H9 (cell line): ENCODE data around the gene GPX5. TPM values are rescaled to one million over a fixed set of nuclear protein-coding genes. Genes with fewer than 3 reads are reported as not detected.
A peak's percentile ranks its signal among the peaks of the same experiment; 100 is the strongest.

Experiments used
- DNase-seq: peaks from one replicate; pipeline ENCODE4 v3.0.0-alpha.2; 2017
- H2AFZ ChIP-seq: one replicate; pipeline ENCODE4 v1.6.1; 2013; ENCODE audit warnings: mild to moderate bottlenecking, low read length, control low read depth, moderate library complexity
- H2AK5ac ChIP-seq: 2 replicates; pipeline ENCODE4 v1.6.1; 2013; ENCODE audit warnings: low read length, control low read depth, mixed read lengths; ENCODE audit not compliant: insufficient read length
- H2BK120ac ChIP-seq: one replicate; pipeline ENCODE4 v1.6.1; 2013; ENCODE audit warnings: low read depth, mild to moderate bottlenecking, low read length, control low read depth, inconsistent platforms; ENCODE audit not compliant: poor library complexity, severe bottlenecking
- H2BK12ac ChIP-seq: 2 replicates; pipeline ENCODE4 v1.6.1; 2013; ENCODE audit warnings: low read length, control low read depth, mixed read lengths, low read depth; ENCODE audit not compliant: insufficient read length
- H2BK15ac ChIP-seq: 2 replicates; pipeline ENCODE4 v1.6.1; 2013; ENCODE audit warnings: low read depth, low read length, control low read depth
- H2BK20ac ChIP-seq: one replicate; pipeline ENCODE4 v1.6.1; 2013; ENCODE audit warnings: low read depth, mild to moderate bottlenecking, low read length, control low read depth, inconsistent platforms; ENCODE audit not compliant: poor library complexity, severe bottlenecking
- H2BK5ac ChIP-seq: 2 replicates; pipeline ENCODE4 v1.6.1; 2013; ENCODE audit warnings: low read length, control low read depth, mixed read lengths; ENCODE audit not compliant: insufficient read length
- H3K14ac ChIP-seq: 2 replicates; pipeline ENCODE4 v1.6.1; 2013; ENCODE audit warnings: low read length, control low read depth; ENCODE audit not compliant: insufficient read depth
- H3K18ac ChIP-seq: 2 replicates; pipeline ENCODE4 v1.6.1; 2013; ENCODE audit warnings: low read depth, mild to moderate bottlenecking, mixed read lengths, low read length, control low read depth; ENCODE audit not compliant: insufficient read length
- H3K23ac ChIP-seq: 2 replicates; pipeline ENCODE4 v1.6.1; 2013; ENCODE audit warnings: low read length, control low read depth, mixed read lengths, low read depth; ENCODE audit not compliant: insufficient read length
- H3K23me2 ChIP-seq: 2 replicates; pipeline ENCODE4 v1.6.1; 2013; ENCODE audit warnings: low read depth, mild to moderate bottlenecking, mixed read lengths, low read length, control low read depth; ENCODE audit not compliant: insufficient read length, poor library complexity, severe bottlenecking
- H3K27ac ChIP-seq: 2 replicates; pipeline ENCODE4 v1.5.1; 2013; ENCODE audit warnings: low read length, control low read depth, mixed read lengths, low read depth; ENCODE audit not compliant: insufficient read length
- H3K27me3 ChIP-seq: 2 replicates; pipeline ENCODE4 v1.6.1; 2013; ENCODE audit warnings: low read length, control low read depth, inconsistent platforms; ENCODE audit not compliant: insufficient read depth
- H3K4ac ChIP-seq: 2 replicates; pipeline ENCODE4 v1.6.1; 2013; ENCODE audit warnings: low read depth, mild to moderate bottlenecking, control low read depth, inconsistent platforms, low read length, moderate library complexity
- H3K4me1 ChIP-seq: 2 replicates; pipeline ENCODE4 v1.6.1; 2013; ENCODE audit warnings: low read length, control low read depth, inconsistent platforms; ENCODE audit not compliant: insufficient read depth
- H3K4me2 ChIP-seq: 2 replicates; pipeline ENCODE4 v1.6.1; 2013; ENCODE audit warnings: low read length, control low read depth, mixed read lengths; ENCODE audit not compliant: insufficient read length, insufficient read depth
- H3K56ac ChIP-seq: 2 replicates; pipeline ENCODE4 v1.6.1; 2013; ENCODE audit warnings: low read depth, mild to moderate bottlenecking, mixed read lengths, low read length, control low read depth; ENCODE audit not compliant: insufficient read length
- H3K79me1 ChIP-seq: 2 replicates; pipeline ENCODE4 v1.6.1; 2013; ENCODE audit warnings: low read depth, mild to moderate bottlenecking, moderate library complexity, low read length, control low read depth, inconsistent platforms; ENCODE audit not compliant: insufficient read depth, poor library complexity, severe bottlenecking
- H3K79me2 ChIP-seq: 2 replicates; pipeline ENCODE4 v1.6.1; 2013; ENCODE audit warnings: low read length, control low read depth, inconsistent platforms; ENCODE audit not compliant: insufficient read depth
- H3K9ac ChIP-seq: 2 replicates; pipeline ENCODE4 v1.6.1; 2013; ENCODE audit warnings: low read length, control low read depth, mixed read lengths; ENCODE audit not compliant: insufficient read length; ENCODE audit errors: extremely low read depth
- H3K9me3 ChIP-seq: one replicate; pipeline ENCODE4 v1.6.1; 2013; ENCODE audit warnings: low read depth, low read length, inconsistent platforms; ENCODE audit not compliant: control insufficient read depth
- H3T11ph ChIP-seq: one replicate; pipeline ENCODE4 v1.6.1; 2013; ENCODE audit warnings: mild to moderate bottlenecking, low read length, control low read depth, inconsistent platforms
- H4K20me1 ChIP-seq: one replicate; pipeline ENCODE4 v1.6.1; 2013; ENCODE audit not compliant: control insufficient read depth, insufficient read length, insufficient read depth
- H4K5ac ChIP-seq: 2 replicates; pipeline ENCODE4 v1.6.1; 2013; ENCODE audit warnings: low read depth, mild to moderate bottlenecking, mixed read lengths, low read length, control low read depth; ENCODE audit not compliant: insufficient read length
- H4K8ac ChIP-seq: replicated peaks from 2 replicates; pipeline ENCODE4 v1.6.1; 2013; ENCODE audit warnings: low read length, control low read depth, mixed read lengths, low read depth; ENCODE audit not compliant: insufficient read length
- H4K91ac ChIP-seq: 2 replicates; pipeline ENCODE4 v1.6.1; 2013; ENCODE audit warnings: low read depth, mild to moderate bottlenecking, moderate library complexity, mixed read lengths, low read length, control low read depth; ENCODE audit not compliant: insufficient read length
- H3K27ac Mint-ChIP-seq, 3 experiments: 2 replicates in 2 of 3; 3 replicates in 1 of 3; pipeline ENCODE4 v1.8.0; 2020 to 2021; ENCODE audit warnings: mixed read lengths in 3 of 3, mild to moderate bottlenecking in 1 of 3, moderate library complexity in 1 of 3
- H3K27me3 Mint-ChIP-seq: 2 replicates; pipeline ENCODE4 v1.8.0; 2021; ENCODE audit warnings: low read depth, mild to moderate bottlenecking, moderate library complexity, mixed read lengths
- H3K36me3 Mint-ChIP-seq, 3 experiments: 2 replicates in 2 of 3; 3 replicates in 1 of 3; pipeline ENCODE4 v1.8.0; 2020 to 2021; ENCODE audit warnings: low read depth in 3 of 3, mixed read lengths in 3 of 3; ENCODE audit not compliant: insufficient read depth in 1 of 3
- H3K4me1 Mint-ChIP-seq, 2 experiments: 2 replicates each; pipeline ENCODE4 v1.8.0; 2020; ENCODE audit warnings: mixed read lengths in 2 of 2
- H3K4me3 Mint-ChIP-seq, 2 experiments: 2 replicates in 1 of 2; 3 replicates in 1 of 2; pipeline ENCODE4 v1.8.0; 2020 to 2021; ENCODE audit warnings: mild to moderate bottlenecking in 2 of 2, mixed read lengths in 2 of 2, moderate library complexity in 1 of 2
- H3K9me3 Mint-ChIP-seq, 2 experiments: 2 replicates in 1 of 2; 3 replicates in 1 of 2; pipeline ENCODE4 v1.8.0; 2020; ENCODE audit warnings: mild to moderate bottlenecking in 2 of 2, mixed read lengths in 2 of 2, moderate library complexity in 1 of 2
- CTCF ChIP-seq: fragments of 200-600 bp; sonication (generic); conservative IDR thresholded peaks from 3 replicates; pipeline ENCODE4 v1.8.0; 2021; ENCODE audit warnings: antibody characterized with exemption, mild to moderate bottlenecking
- WGBS: extraction: QIAGEN DNeasy Blood & Tissue Kit; methylation state at CpG from one replicate; pipeline ENCODE4 v1.1.7; 2013; ENCODE audit warnings: missing lambda C conversion rate, low lambda C conversion rate, mixed read lengths; ENCODE audit not compliant: insufficient read length; ENCODE audit errors: extremely low coverage; 5-methylcytosine and 5-hydroxymethylcytosine counted together
- total RNA-seq: library from RNA; stranded (reverse); gene quantifications from 2 replicates; pipeline ENCODE4 v1.2.1, GENCODE V29; 2021

Gene GPX5
- total RNA-seq, 1 experiment from 2014 or later, result not detected

GRCh38 chr6:28542440-28543296, 17.0 kb downstream of the GPX5 start:
- Histone ChIP-seq H3K79me1 (no peaks in the 10 kb centered on the region), H4K20me1 (no peaks in the 10 kb centered on the region), H3K9ac (peak overlapping the region; percentile 78), H3K4ac (no peak overlapping the region), H4K5ac (no peak overlapping the region), H4K8ac (no peak overlapping the region), H3K27ac (peak overlapping the region; percentile 72), H2BK12ac (no peak overlapping the region), H2AFZ (peak overlapping the region; percentile 90), H2BK20ac (no peak overlapping the region), H2BK5ac (no peak overlapping the region), H2BK15ac (no peak overlapping the region), H4K91ac (no peak overlapping the region), H3K79me2 (no peaks in the 10 kb centered on the region), H2BK120ac (no peak overlapping the region), H3K4me1 (no peaks in the 10 kb centered on the region), H3K56ac (no peak overlapping the region), H2AK5ac (no peak overlapping the region), H3K18ac (peak overlapping the region; percentile 15), H3K27me3 (no peaks in the 10 kb centered on the region), H3K23me2 (peaks cover 13% of the 10 kb centered on the region), H3T11ph (no peak overlapping the region), H3K9me3 (no peaks in the 10 kb centered on the region), H3K23ac (no peak overlapping the region), H3K14ac (peak overlapping the region; percentile 57; the same call in 1 of the 2 replicates), H3K4me2 (peak overlapping the region; percentile 71)
- peak overlapping the region; percentile 82 to 98 (median 92); a peak in 6 of 7 replicates for H3K27ac Mint-ChIP-seq
- peaks cover 17 to 24% of the 10 kb centered on the region in 2 experiments for H3K4me1 Mint-ChIP-seq
- no CpG with 5 or more reads among the region's 30 CpGs for WGBS
- peak; percentile 97 for DNase-seq
- H3K36me3 Mint-ChIP-seq, result no peaks in the 10 kb centered on the region; a peak in 1 of 7 replicates
- peak overlapping the region; percentile 76 to 97 for H3K4me3 Mint-ChIP-seq
- no peaks in the 10 kb centered on the region; a peak in 1 of 5 replicates for H3K9me3 Mint-ChIP-seq
- peaks cover 14% of the 10 kb centered on the region for H3K27me3 Mint-ChIP-seq
- TF ChIP-seq CTCF, result peak; percentile 86
